Measurements from ENCODE around the gene ABHD1.
A peak's percentile ranks its signal among the peaks of the same experiment; 100 is the strongest.

The ABHD1 gene

GRCh38 chr2:27133905-27134780, 10.5 kb downstream of the ABHD1 start, which contains the start of gene PREB (continued):
- no peak for TF ChIP-seq ZNF423 (tag by site-specific recombination; IDR thresholded peaks at IDR 0.05)
- no peak for TF ChIP-seq YY2 (tag by site-specific recombination; IDR thresholded peaks at IDR 0.05)
- TF ChIP-seq ZNF449 (tag by site-specific recombination; IDR thresholded peaks at IDR 0.05), result no peak
- TF ChIP-seq ZNF37A (tag by site-specific recombination; IDR thresholded peaks at IDR 0.05), result no peak
- no peak for TF ChIP-seq ZNF660 (tag by site-specific recombination; IDR thresholded peaks at IDR 0.05)
- no peak for TF ChIP-seq ZNF175 (tag by site-specific recombination; IDR thresholded peaks at IDR 0.05)
- TF ChIP-seq ZBTB21 (tag by site-specific recombination; IDR thresholded peaks at IDR 0.05), result no peak
- no peak for TF ChIP-seq ZNF623 (tag by site-specific recombination; IDR thresholded peaks at IDR 0.05)
- no peak for TF ChIP-seq SCRT2 (tag by site-specific recombination; IDR thresholded peaks at IDR 0.05)
- TF ChIP-seq ELK4 (IDR thresholded peaks at IDR 0.05; ENCODE audit: borderline replicate concordance, low read depth, low read length), result no peak
- no peak for TF ChIP-seq ZNF248 (tag by site-specific recombination; IDR thresholded peaks at IDR 0.05)
- TF ChIP-seq ZNF433 (tag by site-specific recombination; IDR thresholded peaks at IDR 0.05; ENCODE audit: low read depth), result no peak
- no peak for TF ChIP-seq ZNF239 (tag by site-specific recombination; IDR thresholded peaks at IDR 0.05)
- TF ChIP-seq ZBTB17 (tag by site-specific recombination; IDR thresholded peaks at IDR 0.05), result 0 out of 2 replicates have a peak, but pooled peaks have one; percentile 83
- peak; percentile 87 for TF ChIP-seq ZBTB26 (tag by site-specific recombination; optimal IDR thresholded peaks at IDR 0.05)
- no peak for TF ChIP-seq ZNF692 (tag by site-specific recombination; IDR thresholded peaks at IDR 0.05)
- TF ChIP-seq ZFHX2 (tag by site-specific recombination; conservative IDR thresholded peaks at IDR 0.05), result no peak
- TF ChIP-seq ZNF529 (tag by site-specific recombination; IDR thresholded peaks at IDR 0.05; ENCODE audit: insufficient replicate concordance), result no peak
- TF ChIP-seq ZIC2 (tag by site-specific recombination; IDR thresholded peaks at IDR 0.05), result peak; percentile 44
- peak; percentile 49 for TF ChIP-seq PRDM10 (tag by site-specific recombination; IDR thresholded peaks at IDR 0.05)
- no peak for TF ChIP-seq ZNF311 (tag by site-specific recombination; IDR thresholded peaks at IDR 0.05; ENCODE audit: borderline replicate concordance)
- no peak for TF ChIP-seq FEZF1 (tag by site-specific recombination; IDR thresholded peaks at IDR 0.05)
- peak; percentile 75 for TF ChIP-seq GLIS2 (tag by site-specific recombination; IDR thresholded peaks at IDR 0.05)
- no peak for TF ChIP-seq RBAK (tag by site-specific recombination; IDR thresholded peaks at IDR 0.05)
- TF ChIP-seq ZNF596 (tag by site-specific recombination; IDR thresholded peaks at IDR 0.05), result no peak
- TF ChIP-seq IKZF3 (tag by site-specific recombination; IDR thresholded peaks at IDR 0.05), result no peak
- TF ChIP-seq SP3 (tag by site-specific recombination; IDR thresholded peaks at IDR 0.05), result peak; percentile 84
- no peak for TF ChIP-seq PRDM6 (tag by site-specific recombination; IDR thresholded peaks at IDR 0.05)

Data from HEK293 (cell line).